SJCRH30 (cell line): Measurements from ENCODE around the gene CAMK2N2. TPM values are rescaled to one million over a fixed set of nuclear protein-coding genes. Genes with fewer than 3 reads are reported as not detected.

Experiments used
- DNase-seq, 2 experiments: peaks; one replicate each; pipeline ENCODE4 v3.0.0-alpha.2; 2015 to 2020
- H3K27ac ChIP-seq: fragments of 250-450 bp; sonication (Bioruptor Pico); 2 replicates; pipeline ENCODE4 v1.5.1; 2020; ENCODE audit warnings: mild to moderate bottlenecking, moderate library complexity
- H3K27me3 ChIP-seq: fragments of 250-450 bp; sonication (Bioruptor Pico); 2 replicates; pipeline ENCODE4 v1.5.1; 2020; ENCODE audit warnings: mild to moderate bottlenecking, moderate library complexity
- H3K36me3 ChIP-seq: fragments of 250-450 bp; sonication (Bioruptor Pico); 2 replicates; pipeline ENCODE4 v1.5.1; 2020; ENCODE audit warnings: mild to moderate bottlenecking, moderate library complexity
- H3K4me1 ChIP-seq: fragments of 250-450 bp; sonication (Bioruptor Pico); 2 replicates; pipeline ENCODE4 v1.5.1; 2020; ENCODE audit warnings: mild to moderate bottlenecking, moderate library complexity
- H3K4me3 ChIP-seq: fragments of 250-450 bp; sonication (Bioruptor Pico); 2 replicates; pipeline ENCODE4 v1.5.1; 2020; ENCODE audit warnings: mild to moderate bottlenecking, moderate library complexity
- H3K9me3 ChIP-seq: fragments of 250-450 bp; sonication (Bioruptor Pico); replicated peaks from 2 replicates; pipeline ENCODE4 v1.5.1; 2020; ENCODE audit warnings: mild to moderate bottlenecking, moderate library complexity
- total RNA-seq: library from RNA; depleted of rRNA; stranded (reverse); fragments of >200 nt; shearing (Covaris generic); gene quantifications from 2 replicates; pipeline ENCODE4 v1.2.3, GENCODE V29; 2014; rRNA removed

CAMK2N2 gene
- 4.0 and 6.0 TPM in 2 replicates for total RNA-seq

- peaks cover 3% of the 10 kb centered on the region; the same call in 1 of the 2 replicates for H3K4me1 ChIP-seq
- H3K9me3 ChIP-seq: no peaks in the 10 kb centered on the region
- no peaks in the 10 kb centered on the region for H3K36me3 ChIP-seq
- peak; percentile 91 to 93 for DNase-seq
- H3K4me3 ChIP-seq: peak within 1 kb of the TSS; percentile 72
- H3K27ac ChIP-seq: peak within 1 kb of the TSS; percentile 57
- no peaks in the 10 kb centered on the region for H3K27me3 ChIP-seq
Observed at GRCh38 chr3:184261270-184261853, at the start of gene CAMK2N2. Gene CAMK2N2 (minus strand): TSS chr3:184261553. CDS start chr3:184261285, 268 bp downstream.

- no peak for DNase-seq
- H3K4me1 ChIP-seq: 0 out of 2 replicates have a peak, but pooled peaks cover 2% of the 10 kb centered on the region
- H3K27me3 ChIP-seq: no peaks in the 10 kb centered on the region
- peaks cover 43% of the 10 kb centered on the region for H3K36me3 ChIP-seq
- no peak overlapping the region for H3K27ac ChIP-seq
- H3K9me3 ChIP-seq: no peaks in the 10 kb centered on the region
- no peak overlapping the region for H3K4me3 ChIP-seq
Observed at GRCh38 chr3:184308744-184309143, 47.4 kb upstream of the CAMK2N2 start.

- H3K27ac ChIP-seq: no peak overlapping the region
- no peaks in the 10 kb centered on the region for H3K27me3 ChIP-seq
- no peak for DNase-seq
- no peak overlapping the region for H3K4me3 ChIP-seq
- peaks cover 50% of the 10 kb centered on the region for H3K36me3 ChIP-seq
- no peaks in the 10 kb centered on the region for H3K9me3 ChIP-seq
- H3K4me1 ChIP-seq: no peaks in the 10 kb centered on the region
Observed at GRCh38 chr3:184307915-184308314, 46.6 kb upstream of the CAMK2N2 start.

DNA sequence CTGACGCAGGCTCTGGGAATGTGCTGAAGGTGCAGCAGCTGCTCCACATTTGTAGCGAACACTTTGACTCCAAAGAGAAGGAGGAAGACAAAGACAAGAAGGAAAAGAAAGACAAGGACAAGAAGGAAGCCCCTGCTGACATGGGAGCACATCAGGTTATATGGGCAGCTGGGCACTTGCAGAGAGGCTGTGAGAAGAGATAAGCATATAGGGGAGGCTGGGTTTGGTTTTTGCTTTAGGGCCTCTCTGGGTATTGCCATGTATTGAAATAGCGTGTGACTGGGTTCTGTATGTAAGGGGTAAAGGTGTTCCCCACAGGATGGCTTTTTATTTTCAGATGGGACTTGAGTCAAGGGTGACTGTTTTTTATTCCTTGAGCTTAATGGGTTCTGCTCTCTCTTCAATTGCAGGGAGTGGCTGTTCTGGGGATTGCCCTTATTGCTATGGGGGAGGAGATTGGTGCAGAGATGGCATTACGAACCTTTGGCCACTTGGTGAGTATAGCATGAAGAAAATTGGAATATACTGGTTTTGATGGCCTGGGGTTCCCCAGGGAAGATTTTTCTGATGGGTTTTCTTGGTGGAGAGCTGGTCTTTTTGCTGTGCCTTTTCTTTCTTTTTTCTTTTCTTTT lies 45.1 kb upstream of the CAMK2N2 start:
- no peaks in the 10 kb centered on the region for H3K9me3 ChIP-seq
- H3K27ac ChIP-seq: no peak overlapping the region
- DNase-seq: no peak
- no peak overlapping the region for H3K4me3 ChIP-seq
- H3K36me3 ChIP-seq: peaks cover 65% of the 10 kb centered on the region
- H3K27me3 ChIP-seq: no peaks in the 10 kb centered on the region
- H3K4me1 ChIP-seq: no peaks in the 10 kb centered on the region

- H3K36me3 ChIP-seq: peaks cover 74% of the 10 kb centered on the region
- no peak for DNase-seq
- H3K9me3 ChIP-seq: no peaks in the 10 kb centered on the region
- H3K27ac ChIP-seq: no peak overlapping the region
- H3K4me1 ChIP-seq: no peaks in the 10 kb centered on the region
- H3K27me3 ChIP-seq: no peaks in the 10 kb centered on the region
- no peak overlapping the region for H3K4me3 ChIP-seq
Observed at GRCh38 chr3:184305577-184305976, 44.2 kb upstream of the CAMK2N2 start.

- H3K9me3 ChIP-seq: no peaks in the 10 kb centered on the region
- peak overlapping the region; percentile 99 for H3K4me3 ChIP-seq
- H3K4me1 ChIP-seq: no peaks in the 10 kb centered on the region
- peaks cover 45% of the 10 kb centered on the region for H3K36me3 ChIP-seq
- no peaks in the 10 kb centered on the region for H3K27me3 ChIP-seq
- DNase-seq: no peak
- H3K27ac ChIP-seq: no peak overlapping the region
Observed at GRCh38 chr3:184300378-184300720, 39.0 kb upstream of the CAMK2N2 start.

GRCh38 chr3:184299488-184300377 lies 38.4 kb upstream of the CAMK2N2 start:
- no peak for DNase-seq
- no peaks in the 10 kb centered on the region for H3K4me1 ChIP-seq
- H3K27me3 ChIP-seq: no peaks in the 10 kb centered on the region
- no peaks in the 10 kb centered on the region for H3K9me3 ChIP-seq
- H3K4me3 ChIP-seq: peak overlapping the region; percentile 99
- H3K27ac ChIP-seq: peak overlapping the region; percentile 60
- H3K36me3 ChIP-seq: peaks cover 43% of the 10 kb centered on the region

DNA sequence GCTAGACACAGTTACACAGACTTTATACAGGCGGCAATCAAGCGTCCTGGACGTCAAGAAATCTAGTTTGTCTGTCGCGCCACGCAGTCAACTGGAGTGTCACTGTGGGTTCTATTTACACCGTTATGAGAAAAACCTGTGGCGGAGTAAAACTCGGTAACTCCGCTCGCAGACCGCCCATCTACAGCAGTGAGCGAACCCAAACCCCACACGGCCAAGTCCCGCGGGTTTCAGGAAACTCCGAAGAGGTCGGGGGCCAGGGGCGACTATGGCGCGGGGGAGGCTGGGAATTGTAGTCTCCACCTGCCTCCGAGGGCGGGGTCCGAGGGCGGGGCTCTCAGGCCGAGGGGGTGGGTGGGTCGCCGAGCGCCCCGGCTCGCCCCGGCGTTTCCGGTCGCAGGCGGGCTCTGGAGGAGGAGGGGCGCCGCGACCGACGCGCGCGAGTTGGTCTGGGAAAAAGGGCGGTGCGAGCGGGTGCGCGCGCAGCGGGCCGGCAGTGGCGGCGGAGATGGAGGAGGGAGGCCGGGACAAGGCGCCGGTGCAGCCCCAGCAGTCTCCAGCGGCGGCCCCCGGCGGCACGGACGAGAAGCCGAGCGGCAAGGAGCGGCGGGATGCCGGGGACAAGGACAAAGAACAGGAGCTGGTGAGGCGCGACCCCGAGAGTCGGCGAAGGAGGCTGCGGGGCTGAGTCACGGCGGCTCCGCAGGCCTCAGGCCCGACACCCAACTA lies 37.6 kb upstream of the CAMK2N2 start, which contains the start of gene PSMD2:
TSS of gene PSMD2 (plus strand) at position 483 of the 729 bp plus-strand sequence. CDS start at position 509, 26 bp downstream.
- H3K27me3 ChIP-seq: no peaks in the 10 kb centered on the region
- H3K36me3 ChIP-seq: peaks cover 36% of the 10 kb centered on the region
- peak within 1 kb of the TSS; percentile 99 for H3K4me3 ChIP-seq
- H3K27ac ChIP-seq: peak within 1 kb of the TSS; percentile 60
- DNase-seq: peak; percentile 96 to 97
- H3K9me3 ChIP-seq: no peaks in the 10 kb centered on the region
- H3K4me1 ChIP-seq: no peaks in the 10 kb centered on the region

DNA sequence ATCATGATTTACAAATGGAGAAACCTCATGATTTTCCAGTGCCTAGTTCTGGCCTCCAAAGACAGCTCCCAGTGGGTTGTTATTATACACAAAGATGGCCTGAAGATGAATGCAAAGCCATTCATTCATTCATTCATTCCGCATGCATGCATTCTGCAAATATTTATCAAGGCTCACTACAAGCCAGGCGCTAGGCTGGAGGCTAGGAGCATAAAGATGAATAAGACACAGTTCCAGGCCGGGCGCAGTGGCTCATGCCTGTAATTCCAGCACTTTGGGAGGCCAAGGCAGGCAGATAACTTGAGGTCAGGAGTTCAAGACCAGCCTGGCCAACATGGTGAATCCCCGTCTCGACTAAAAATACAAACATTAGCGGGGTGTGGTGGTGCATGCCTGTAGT lies 35.3 kb upstream of the CAMK2N2 start:
- Histone ChIP-seq H3K36me3 (peaks cover 15% of the 10 kb centered on the region), H3K27ac (no peak overlapping the region), H3K4me3 (no peak overlapping the region), H3K4me1 (no peaks in the 10 kb centered on the region), H3K27me3 (no peaks in the 10 kb centered on the region; the same call in 1 of the 2 replicates), H3K9me3 (no peaks in the 10 kb centered on the region)
- DNase-seq: no peak

DNA sequence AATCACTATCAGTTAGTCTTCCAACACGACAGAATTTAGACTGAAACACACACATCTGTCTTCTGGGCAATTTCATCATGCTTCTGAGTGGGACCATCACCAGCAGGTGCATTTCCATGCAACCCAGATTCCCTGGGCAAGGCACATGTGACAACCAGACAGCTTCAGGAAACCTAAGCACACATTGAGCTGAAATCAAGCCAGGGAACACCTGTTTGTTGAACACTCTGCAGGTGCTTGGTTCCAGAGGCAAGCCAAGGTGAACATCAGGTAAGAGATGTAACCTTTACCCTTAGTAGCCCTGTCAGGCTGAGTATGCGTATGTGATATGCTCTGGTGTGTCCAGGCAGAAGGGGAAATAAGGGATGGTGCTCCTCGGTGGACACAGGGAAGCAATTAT lies 34.4 kb upstream of the CAMK2N2 start:
- no peak overlapping the region for H3K4me3 ChIP-seq
- H3K36me3 ChIP-seq: peaks cover 6% of the 10 kb centered on the region; the same call in 1 of the 2 replicates
- no peaks in the 10 kb centered on the region for H3K4me1 ChIP-seq
- H3K9me3 ChIP-seq: no peaks in the 10 kb centered on the region
- no peak overlapping the region for H3K27ac ChIP-seq
- DNase-seq: no peak
- no peaks in the 10 kb centered on the region; the same call in 1 of the 2 replicates for H3K27me3 ChIP-seq

GRCh38 chr3:184291738-184292445 lies 30.5 kb upstream of the CAMK2N2 start:
- H3K27me3 ChIP-seq: no peaks in the 10 kb centered on the region; the same call in 1 of the 2 replicates

DNA sequence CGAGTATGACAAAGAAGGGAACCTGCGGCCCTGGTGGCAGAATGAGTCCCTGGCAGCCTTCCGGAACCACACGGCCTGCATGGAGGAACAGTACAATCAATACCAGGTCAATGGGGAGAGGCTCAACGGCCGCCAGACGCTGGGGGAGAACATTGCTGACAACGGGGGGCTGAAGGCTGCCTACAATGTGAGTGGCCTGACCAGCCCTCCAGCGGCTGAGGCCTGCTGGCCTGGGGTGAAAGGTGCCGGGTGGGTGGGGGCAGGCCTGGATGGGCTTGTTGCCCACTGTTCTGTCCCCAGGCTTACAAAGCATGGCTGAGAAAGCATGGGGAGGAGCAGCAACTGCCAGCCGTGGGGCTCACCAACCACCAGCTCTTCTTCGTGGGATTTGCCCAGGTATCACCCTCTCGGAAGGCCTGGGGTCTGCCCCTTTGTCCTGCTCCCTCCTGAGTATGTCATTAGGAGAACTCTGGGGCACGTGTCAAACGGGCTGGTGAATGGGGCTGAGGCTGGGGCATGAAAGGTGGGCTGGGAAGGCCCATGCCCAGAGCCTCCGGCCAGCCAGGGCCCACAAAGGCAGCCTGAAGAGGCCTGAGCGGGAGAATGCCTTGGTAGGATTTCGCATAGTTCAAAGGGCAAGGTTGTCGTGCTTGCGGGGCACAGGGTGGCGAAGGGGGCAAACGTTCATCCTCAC lies 29.8 kb upstream of the CAMK2N2 start:
- Histone ChIP-seq H3K27ac (no peak overlapping the region), H3K9me3 (no peaks in the 10 kb centered on the region), H3K4me1 (no peaks in the 10 kb centered on the region), H3K4me3 (no peak overlapping the region), H3K27me3 (no peaks in the 10 kb centered on the region; the same call in 1 of the 2 replicates), H3K36me3 (no peaks in the 10 kb centered on the region)
- no peak for DNase-seq

More at GRCh38 chr3:184291738-184292445, 30.5 kb upstream of the CAMK2N2 start:
- no peaks in the 10 kb centered on the region for H3K36me3 ChIP-seq
- no peaks in the 10 kb centered on the region for H3K4me1 ChIP-seq
- no peak for DNase-seq
- H3K27ac ChIP-seq: no peak overlapping the region
- no peaks in the 10 kb centered on the region for H3K9me3 ChIP-seq
- H3K4me3 ChIP-seq: no peak overlapping the region

DNA sequence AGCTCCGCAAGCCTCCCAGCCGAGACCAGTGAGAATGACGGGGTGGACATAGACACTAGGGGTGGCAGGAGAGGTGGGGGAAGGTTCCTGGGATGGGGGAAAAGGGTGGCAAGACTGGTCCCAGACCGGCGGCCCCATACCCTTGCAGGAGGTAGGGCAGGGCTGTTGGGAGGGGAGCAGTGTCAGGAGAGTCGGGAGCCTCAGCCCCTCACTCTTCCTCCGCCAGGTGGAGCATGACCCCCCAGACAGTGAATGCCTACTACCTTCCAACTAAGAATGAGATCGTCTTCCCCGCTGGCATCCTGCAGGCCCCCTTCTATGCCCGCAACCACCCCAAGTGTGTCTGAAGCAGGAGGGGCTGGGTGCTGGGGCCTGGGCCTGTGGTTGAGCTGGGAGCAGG lies 29.0 kb upstream of the CAMK2N2 start:
- DNase-seq: no peak
- H3K27me3 ChIP-seq: no peaks in the 10 kb centered on the region; the same call in 1 of the 2 replicates
- no peak overlapping the region for H3K27ac ChIP-seq
- H3K4me3 ChIP-seq: no peak overlapping the region
- no peaks in the 10 kb centered on the region for H3K36me3 ChIP-seq
- no peaks in the 10 kb centered on the region for H3K9me3 ChIP-seq
- H3K4me1 ChIP-seq: no peaks in the 10 kb centered on the region
